ENCODE results near the gene INPP4B. TPM values are rescaled to one million over a fixed set of nuclear protein-coding genes. Genes with fewer than 3 reads are reported as not detected.

The INPP4B gene
- total and polyA plus RNA-seq, 9 donors, result 1.7 to 14.7 (median 10.7) TPM

DNA sequence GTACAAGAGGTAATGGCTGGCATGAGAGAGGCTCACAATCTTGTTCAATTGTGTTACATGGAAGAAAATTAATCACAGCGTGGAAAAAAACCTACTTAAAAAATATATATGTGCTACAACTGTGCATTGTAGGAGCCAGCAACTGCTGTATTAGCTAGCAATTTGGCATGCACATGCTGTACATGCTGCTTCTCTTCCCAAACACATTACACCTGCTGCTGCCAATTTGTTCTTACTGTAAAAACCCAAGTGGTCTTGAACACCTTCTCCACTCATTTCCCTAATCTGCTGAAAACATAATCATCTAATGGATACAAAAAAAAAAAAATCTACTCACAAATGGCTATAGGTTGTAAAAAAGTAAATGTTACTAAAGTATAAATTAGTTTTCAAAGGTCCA is 264.2 kb downstream of the INPP4B start:
- no peaks in the 10 kb centered on the region for H3K4me1 ChIP-seq (ENCODE audit: insufficient read depth)
- WGBS, 3 donors, result 97 to 98% (median 98%) methylated on average over 1 of the region's 1 CpG
- H3K9me3 ChIP-seq, result no peaks in the 10 kb centered on the region
- no peak overlapping the region for H3K27ac ChIP-seq
- TF ChIP-seq POLR2A (IDR thresholded peaks at IDR 0.05) (no peak), EP300 (IDR thresholded peaks at IDR 0.05) (no peak)
- TF ChIP-seq, protein P1, sequence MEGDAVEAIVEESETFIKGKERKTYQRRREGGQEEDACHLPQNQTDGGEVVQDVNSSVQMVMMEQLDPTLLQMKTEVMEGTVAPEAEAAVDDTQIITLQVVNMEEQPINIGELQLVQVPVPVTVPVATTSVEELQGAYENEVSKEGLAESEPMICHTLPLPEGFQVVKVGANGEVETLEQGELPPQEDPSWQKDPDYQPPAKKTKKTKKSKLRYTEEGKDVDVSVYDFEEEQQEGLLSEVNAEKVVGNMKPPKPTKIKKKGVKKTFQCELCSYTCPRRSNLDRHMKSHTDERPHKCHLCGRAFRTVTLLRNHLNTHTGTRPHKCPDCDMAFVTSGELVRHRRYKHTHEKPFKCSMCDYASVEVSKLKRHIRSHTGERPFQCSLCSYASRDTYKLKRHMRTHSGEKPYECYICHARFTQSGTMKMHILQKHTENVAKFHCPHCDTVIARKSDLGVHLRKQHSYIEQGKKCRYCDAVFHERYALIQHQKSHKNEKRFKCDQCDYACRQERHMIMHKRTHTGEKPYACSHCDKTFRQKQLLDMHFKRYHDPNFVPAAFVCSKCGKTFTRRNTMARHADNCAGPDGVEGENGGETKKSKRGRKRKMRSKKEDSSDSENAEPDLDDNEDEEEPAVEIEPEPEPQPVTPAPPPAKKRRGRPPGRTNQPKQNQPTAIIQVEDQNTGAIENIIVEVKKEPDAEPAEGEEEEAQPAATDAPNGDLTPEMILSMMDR (IDR thresholded peaks at IDR 0.05), result no peak
- DNase-seq, result no peak
- no peaks in the 10 kb centered on the region for H3K27me3 ChIP-seq
- H3K4me3 ChIP-seq, result no peak overlapping the region
- no peaks in the 10 kb centered on the region for H3K36me3 ChIP-seq
- intact Hi-C loops (cut with DNase I), result no loop called here

DNA sequence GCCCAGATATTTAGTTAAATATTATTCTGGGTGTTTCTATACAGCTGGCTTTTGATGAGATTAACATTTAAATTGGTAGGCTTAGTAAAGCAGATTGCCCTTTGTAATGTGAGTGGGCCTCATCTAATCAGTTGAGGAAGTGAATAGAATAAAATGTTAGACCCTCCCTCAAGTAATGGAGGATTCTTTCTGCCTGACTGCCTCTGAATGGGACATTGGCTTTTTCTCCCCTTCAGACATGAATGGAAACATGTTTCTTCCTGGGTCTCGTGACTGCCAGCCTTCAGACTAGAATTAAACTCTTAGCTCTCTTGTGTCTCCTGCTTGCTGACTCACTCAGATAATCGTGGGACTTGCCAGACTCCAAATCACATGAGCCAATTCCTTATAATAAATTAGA is 266.7 kb downstream of the INPP4B start:
- Histone ChIP-seq H3K27ac (no peak overlapping the region), H3K4me3 (no peak overlapping the region), H3K4me1 (ENCODE audit: insufficient read depth) (no peaks in the 10 kb centered on the region), H3K9me3 (no peaks in the 10 kb centered on the region), H3K27me3 (no peaks in the 10 kb centered on the region), H3K36me3 (no peaks in the 10 kb centered on the region)
- TF ChIP-seq, protein P1 (IDR thresholded peaks at IDR 0.05), result no peak
- TF ChIP-seq POLR2A (IDR thresholded peaks at IDR 0.05) (no peak), EP300 (IDR thresholded peaks at IDR 0.05) (no peak)
- intact Hi-C loops (cut with DNase I), result no loop called here
- no peak for DNase-seq
- 61 to 82% (median 78%) methylated on average over 2 of the region's 2 CpGs for WGBS, 3 donors

DNA sequence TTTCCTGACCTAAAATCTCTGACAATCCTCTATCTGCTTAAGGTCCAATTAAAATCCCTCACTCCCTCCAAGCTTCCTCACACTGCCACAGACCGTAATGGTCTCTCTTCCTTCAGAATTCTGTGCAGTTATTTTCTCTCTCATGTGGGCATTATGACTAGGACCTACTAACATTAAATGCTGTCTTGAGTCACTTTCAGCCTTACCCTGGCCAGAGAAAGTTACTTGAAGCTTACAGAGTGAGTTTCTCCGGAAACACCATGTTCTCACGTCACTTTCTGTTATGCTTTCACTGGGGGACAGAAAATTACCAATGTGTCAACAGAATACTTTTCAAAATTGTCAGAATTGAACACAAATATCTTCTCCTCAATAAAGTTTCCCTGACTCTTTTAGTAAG is 271.8 kb downstream of the INPP4B start:
- no peak for TF ChIP-seq POLR2A (IDR thresholded peaks at IDR 0.05)
- TF ChIP-seq EP300 (IDR thresholded peaks at IDR 0.05), result no peak
- TF ChIP-seq, protein P1 (IDR thresholded peaks at IDR 0.05), result no peak
- no peaks in the 10 kb centered on the region for H3K9me3 ChIP-seq
- DNase-seq, result no peak
- no peaks in the 10 kb centered on the region for H3K27me3 ChIP-seq
- H3K36me3 ChIP-seq, result no peaks in the 10 kb centered on the region
- no peak overlapping the region for H3K4me3 ChIP-seq
- 90 to 93% (median 93%) methylated on average over 3 of the region's 3 CpGs for WGBS, 3 donors
- H3K27ac ChIP-seq, result no peak overlapping the region
- H3K4me1 ChIP-seq (ENCODE audit: insufficient read depth), result no peaks in the 10 kb centered on the region
- intact Hi-C loops (cut with DNase I), result no loop called here

DNA sequence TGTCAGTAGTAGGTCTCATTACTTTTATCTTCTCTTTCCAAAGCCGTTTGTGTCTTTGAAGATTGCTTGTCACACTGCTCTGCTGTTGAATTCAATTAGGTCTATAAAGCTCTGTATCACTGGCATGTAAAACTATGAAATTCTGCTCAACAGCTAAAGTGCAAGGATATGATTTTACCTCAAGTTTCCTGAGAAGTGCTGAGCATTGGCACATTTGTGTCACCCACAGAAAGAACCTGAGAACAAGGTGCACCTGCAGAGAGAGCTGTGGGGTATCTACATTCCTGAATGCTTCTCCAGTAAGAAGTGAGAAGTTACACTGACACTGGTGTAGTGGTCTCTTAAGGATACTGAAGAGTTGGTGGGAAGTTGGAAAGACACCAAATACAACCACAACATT is 274.0 kb downstream of the INPP4B start:
- H3K27me3 ChIP-seq, result no peaks in the 10 kb centered on the region
- 56 to 67% (median 65%) methylated on average over 1 of the region's 1 CpG for WGBS, 3 donors
- DNase-seq, result no peak
- no peaks in the 10 kb centered on the region for H3K4me1 ChIP-seq (ENCODE audit: insufficient read depth)
- no peaks in the 10 kb centered on the region for H3K36me3 ChIP-seq
- H3K27ac ChIP-seq, result no peak overlapping the region
- no peak overlapping the region for H3K4me3 ChIP-seq
- TF ChIP-seq EP300 (IDR thresholded peaks at IDR 0.05) (no peak), POLR2A (IDR thresholded peaks at IDR 0.05) (no peak)
- TF ChIP-seq, protein P1 (IDR thresholded peaks at IDR 0.05), result no peak
- intact Hi-C loops (cut with DNase I), result no loop called here
- no peaks in the 10 kb centered on the region for H3K9me3 ChIP-seq

All from ovary (tissue), 9 donors.